ENCODE measurements around the gene SBF2. TPM values are rescaled to one million over a fixed set of nuclear protein-coding genes. Genes with fewer than 3 reads are reported as not detected.

The SBF2 gene
- total RNA-seq, 1 experiment from 2014 or later, result 30.2 TPM

- no peaks in the 10 kb centered on the region for H3K23me2 ChIP-seq (ENCODE audit: insufficient read length, low read depth, low read length, poor library complexity, severe bottlenecking)
- no peak overlapping the region for H4K8ac ChIP-seq (replicated peaks; ENCODE audit: insufficient read length, low read depth, low read length)
- H2AK5ac ChIP-seq (ENCODE audit: insufficient read length, low read length), result no peak overlapping the region
- H2BK15ac ChIP-seq (ENCODE audit: low read depth, low read length), result no peak overlapping the region
- H3K9me3 Mint-ChIP-seq, result no peaks in the 10 kb centered on the region; a peak in 1 of 5 replicates
- no peaks in the 10 kb centered on the region for H3K9me3 ChIP-seq (ENCODE audit: control insufficient read depth, low read depth, low read length)
- H3K4me2 ChIP-seq (ENCODE audit: insufficient read depth, insufficient read length, low read length), result no peak overlapping the region
- H3K4ac ChIP-seq (ENCODE audit: low read depth, low read length), result no peak overlapping the region
- H3K4me1 ChIP-seq (ENCODE audit: insufficient read depth, low read length), result peaks cover 5% of the 10 kb centered on the region; the same call in 1 of the 2 replicates
- no peak overlapping the region for H3K23ac ChIP-seq (ENCODE audit: insufficient read length, low read depth, low read length)
- peaks cover 7% of the 10 kb centered on the region; the same call in 1 of the 2 replicates for H3K79me2 ChIP-seq (ENCODE audit: insufficient read depth, low read length)
- H2BK120ac ChIP-seq (ENCODE audit: low read depth, low read length, poor library complexity, severe bottlenecking), result no peak overlapping the region
- no CpG with 5 or more reads among the region's 9 CpGs for whole genome bisulfite sequencing (ENCODE audit: extremely low coverage, insufficient read length, low lambda C conversion rate)
- no peaks in the 10 kb centered on the region for H3K79me1 ChIP-seq (ENCODE audit: insufficient read depth, low read depth, low read length, poor library complexity, severe bottlenecking)
- H3K36me3 Mint-ChIP-seq (ENCODE audit: insufficient read depth in 1 of 3, low read depth in 3 of 3), result peaks cover 0 to 3% (median 1%) of the 10 kb centered on the region in 3 experiments; a peak in 3 of 7 replicates
- H2BK12ac ChIP-seq (ENCODE audit: insufficient read length, low read depth, low read length), result no peak overlapping the region
- H2BK5ac ChIP-seq (ENCODE audit: insufficient read length, low read length), result no peak overlapping the region
- no peak overlapping the region for H3K4me3 Mint-ChIP-seq
- no peak overlapping the region for H3T11ph ChIP-seq (ENCODE audit: low read length)
- no peaks in the 10 kb centered on the region for H3K27me3 ChIP-seq (ENCODE audit: insufficient read depth, low read length)
- no peaks in the 10 kb centered on the region for H3K27me3 Mint-ChIP-seq (ENCODE audit: low read depth)
- no peak overlapping the region for H4K91ac ChIP-seq (ENCODE audit: insufficient read length, low read depth, low read length)
- no peaks in the 10 kb centered on the region for H4K20me1 ChIP-seq (ENCODE audit: control insufficient read depth, insufficient read depth, insufficient read length)
- no peak overlapping the region for H3K56ac ChIP-seq (ENCODE audit: insufficient read length, low read depth, low read length)
- H3K14ac ChIP-seq (ENCODE audit: insufficient read depth, low read length), result no peak overlapping the region
- no peak overlapping the region for H2AFZ ChIP-seq (ENCODE audit: low read length)
- no peak overlapping the region for H4K5ac ChIP-seq (ENCODE audit: insufficient read length, low read depth, low read length)
- no peak overlapping the region for H3K9ac ChIP-seq (ENCODE audit: extremely low read depth, insufficient read length, low read length)
- peaks cover 35 to 44% of the 10 kb centered on the region in 2 experiments for H3K4me1 Mint-ChIP-seq
- H3K27ac Mint-ChIP-seq, result peak overlapping the region in 2 of 3 experiments; percentile 72 to 83; a peak in 3 of 7 replicates
- DNase-seq, result no peak
- no peak overlapping the region for H3K27ac ChIP-seq (ENCODE audit: insufficient read length, low read depth, low read length)
- H2BK20ac ChIP-seq (ENCODE audit: low read depth, low read length, poor library complexity, severe bottlenecking), result no peak overlapping the region
- H3K18ac ChIP-seq (ENCODE audit: insufficient read length, low read depth, low read length), result no peak overlapping the region
- no peak for TF ChIP-seq CTCF (conservative IDR thresholded peaks at IDR 0.05)
Measured at GRCh38 chr11:10287766-10288715, 6.0 kb downstream of the SBF2 start.

Data from H9 (cell line).